Vagina (tissue), 2 donors: ENCODE measurements around the gene FBXO24.

ENCODE experiments used
- POLR2A ChIP-seq, 2 donors: fragments of 450-650 bp; IDR thresholded peaks; one replicate each; pipeline ENCODE4 v1.6.1; 2017; ENCODE audit warnings: antibody characterized with exemption in 2 of 2, mild to moderate bottlenecking in 2 of 2, moderate library complexity in 2 of 2
- POLR2AphosphoS5 ChIP-seq, 2 donors: sonication (generic); formaldehyde crosslinking; IDR thresholded peaks; one replicate each; pipeline ENCODE4 v1.9.0; 2017; ENCODE audit warnings: antibody characterized with exemption in 2 of 2, mild to moderate bottlenecking in 2 of 2, low read depth in 1 of 2; ENCODE audit not compliant: insufficient read depth in 1 of 2
- TF ChIP-seq, protein P1 (sequence below), 3 experiments: fragments of 450-650 bp in 2 of 3; fragments of 200-600 bp in 1 of 3; sonication (generic) in 1 of 3; IDR thresholded peaks; one replicate each; pipeline ENCODE4 v1.5.1; 2017 to 2019; ENCODE audit warnings: antibody characterized with exemption in 3 of 3, mild to moderate bottlenecking in 2 of 3, moderate library complexity in 2 of 3

DNA sequence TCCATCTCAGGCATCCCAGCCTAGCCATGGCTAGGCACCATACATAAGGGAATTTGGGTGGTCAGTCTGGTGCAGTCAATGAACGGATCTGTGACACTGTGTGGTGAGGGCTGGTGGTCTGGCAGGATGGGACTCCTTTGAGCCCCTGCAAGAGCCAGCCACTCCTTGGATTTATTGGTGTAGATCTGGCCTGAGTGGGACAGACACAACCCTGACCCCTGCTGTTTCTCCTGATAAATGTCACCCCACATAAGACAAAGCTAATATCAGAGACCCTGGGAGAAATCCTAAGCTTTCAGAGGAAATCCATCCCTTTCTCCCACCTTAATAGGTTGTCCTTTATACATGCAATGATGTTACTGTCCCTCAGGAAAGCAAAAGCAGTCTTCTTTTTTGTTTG is 2.3 kb downstream of the FBXO24 start:
- TF ChIP-seq POLR2A (IDR thresholded peaks at IDR 0.05) (no peak), POLR2AphosphoS5 (IDR thresholded peaks at IDR 0.05; ENCODE audit: insufficient read depth in 1 of 2, low read depth in 1 of 2) (no peak)
- TF ChIP-seq, protein P1, sequence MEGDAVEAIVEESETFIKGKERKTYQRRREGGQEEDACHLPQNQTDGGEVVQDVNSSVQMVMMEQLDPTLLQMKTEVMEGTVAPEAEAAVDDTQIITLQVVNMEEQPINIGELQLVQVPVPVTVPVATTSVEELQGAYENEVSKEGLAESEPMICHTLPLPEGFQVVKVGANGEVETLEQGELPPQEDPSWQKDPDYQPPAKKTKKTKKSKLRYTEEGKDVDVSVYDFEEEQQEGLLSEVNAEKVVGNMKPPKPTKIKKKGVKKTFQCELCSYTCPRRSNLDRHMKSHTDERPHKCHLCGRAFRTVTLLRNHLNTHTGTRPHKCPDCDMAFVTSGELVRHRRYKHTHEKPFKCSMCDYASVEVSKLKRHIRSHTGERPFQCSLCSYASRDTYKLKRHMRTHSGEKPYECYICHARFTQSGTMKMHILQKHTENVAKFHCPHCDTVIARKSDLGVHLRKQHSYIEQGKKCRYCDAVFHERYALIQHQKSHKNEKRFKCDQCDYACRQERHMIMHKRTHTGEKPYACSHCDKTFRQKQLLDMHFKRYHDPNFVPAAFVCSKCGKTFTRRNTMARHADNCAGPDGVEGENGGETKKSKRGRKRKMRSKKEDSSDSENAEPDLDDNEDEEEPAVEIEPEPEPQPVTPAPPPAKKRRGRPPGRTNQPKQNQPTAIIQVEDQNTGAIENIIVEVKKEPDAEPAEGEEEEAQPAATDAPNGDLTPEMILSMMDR (IDR thresholded peaks at IDR 0.05): no peak
